ENCODE measurements around the gene ABCB11. TPM values are rescaled to one million over a fixed set of nuclear protein-coding genes. Genes with fewer than 3 reads are reported as not detected.

The ABCB11 gene
- total and polyA plus RNA-seq, 2 of the 4 experiments (the other 2 are of a cell fraction), result not detected

GRCh38 chr2:169023161-169023560, 8.0 kb downstream of the ABCB11 start:
- Histone ChIP-seq H2BK15ac (ENCODE audit: low read depth, low read length) (no peak overlapping the region), H3K14ac (replicated peaks; ENCODE audit: low read depth, low read length) (no peak overlapping the region), H4K5ac (ENCODE audit: low read depth, low read length) (no peak overlapping the region), H2AFZ (replicated peaks; ENCODE audit: low read length, poor library complexity) (no peak overlapping the region), H3K79me1 (ENCODE audit: low read depth in 1 of 2, low read length in 2 of 2) (no peaks in the 10 kb centered on the region), H3K27me3 (ENCODE audit: control insufficient read depth, insufficient read depth, low read length) (no peaks in the 10 kb centered on the region), H3K23ac (ENCODE audit: low read depth, low read length) (no peak overlapping the region), H3K4ac (ENCODE audit: low read depth, low read length) (no peak overlapping the region), H3K56ac (ENCODE audit: extremely low read depth, insufficient read depth, low read length) (no peak overlapping the region), H3K18ac (ENCODE audit: low read depth, low read length) (no peak overlapping the region), H3K27ac (ENCODE audit: insufficient read depth, low read length) (no peak overlapping the region), H3K9ac (ENCODE audit: low read depth, low read length) (no peak overlapping the region), H3K4me2 (ENCODE audit: low read depth, low read length) (no peak overlapping the region), H2BK5ac (ENCODE audit: low read depth, low read length, poor library complexity, severe bottlenecking) (no peak overlapping the region), H3K4me1 (ENCODE audit: control insufficient read depth, insufficient read depth, low read length) (no peaks in the 10 kb centered on the region), H3K9me1 (ENCODE audit: insufficient read depth, low read length) (no peaks in the 10 kb centered on the region), H4K20me1 (ENCODE audit: insufficient read depth, low read length) (no peaks in the 10 kb centered on the region), H2BK120ac (ENCODE audit: low read depth, low read length) (no peak overlapping the region), H2AK9ac (replicated peaks; ENCODE audit: low read depth, low read length, poor library complexity) (no peak overlapping the region), H2BK20ac (ENCODE audit: low read depth, low read length) (no peak overlapping the region), H4K8ac (ENCODE audit: low read depth in 2 of 2, low read length in 2 of 2) (no peak overlapping the region), H2AK5ac (ENCODE audit: low read depth, low read length) (no peak overlapping the region), H4K91ac (ENCODE audit: insufficient read depth, low read depth, low read length) (no peak overlapping the region), H3K4me3 (ENCODE audit: insufficient read depth, low read depth, low read length) (no peak overlapping the region), H3K36me3 (ENCODE audit: control insufficient read depth, insufficient read depth, low read length) (no peaks in the 10 kb centered on the region), H3K9me3 (ENCODE audit: control insufficient read depth, insufficient read depth, low read length) (no peaks in the 10 kb centered on the region)
- in situ Hi-C loops (cut with MboI; ENCODE audit: low sequenced_read_pairs), result no loop called here
- dilution Hi-C loops (cut with HindIII; ENCODE audit: low sequenced_read_pairs, unreplicated experiment), result no loop called here
- intact Hi-C loops (cut with micrococcal nuclease), result no loop called here
- ChIA-PET CTCF (no interaction called here), POLR2A (ENCODE audit: unreplicated experiment) (no interaction called here)
- no CpG with 5 or more reads among the region's 3 CpGs for WGBS, 2 experiments (ENCODE audit: extremely low coverage in 2 of 2, insufficient read length in 1 of 2)
- no TSS peak for BruUV-seq (replicated peaks)
- TF ChIP-seq FOS (IDR thresholded peaks at IDR 0.05; ENCODE audit: low read depth, low read length) (no peak), RCOR1 (IDR thresholded peaks at IDR 0.05; ENCODE audit: insufficient replicate concordance, low read length) (no peak), CHD1 (IDR thresholded peaks at IDR 0.05; ENCODE audit: low read depth, low read length) (no peak), RFX5 (IDR thresholded peaks at IDR 0.05; ENCODE audit: low read depth, low read length) (no peak), CTCF (conservative IDR thresholded peaks at IDR 0.05; ENCODE audit: low read depth, low read length) (no peak), MXI1 (IDR thresholded peaks at IDR 0.05; ENCODE audit: borderline replicate concordance, low read depth, low read length) (no peak), RAD21 (IDR thresholded peaks at IDR 0.05; ENCODE audit: low read length) (no peak), NFE2L2 (IDR thresholded peaks at IDR 0.05; ENCODE audit: low read depth, low read length) (no peak), USF2 (IDR thresholded peaks at IDR 0.05; ENCODE audit: low read depth, low read length) (no peak), POLR2A (IDR thresholded peaks at IDR 0.05; ENCODE audit: low read depth, low read length) (no peak), MAZ (IDR thresholded peaks at IDR 0.05; ENCODE audit: borderline replicate concordance, low read depth, low read length) (no peak), MAFK (IDR thresholded peaks at IDR 0.05; ENCODE audit: low read depth, low read length) (no peak), CEBPB (IDR thresholded peaks at IDR 0.05; ENCODE audit: low read depth, low read length) (no peak), BHLHE40 (IDR thresholded peaks at IDR 0.05; ENCODE audit: low read depth, low read length) (no peak), ELK1 (IDR thresholded peaks at IDR 0.05; ENCODE audit: borderline replicate concordance, low read depth, low read length) (no peak), SMC3 (IDR thresholded peaks at IDR 0.05; ENCODE audit: low read depth, low read length) (no peak)
- DNase-seq (no peak), ATAC-seq (ENCODE audit: low read depth) (no peak)

All from IMR-90 (cell line).